Adrenal gland (tissue), 5 donors: ENCODE data around the gene POLR2B.

Experiments
- POLR2A ChIP-seq, 2 donors: fragments of 450-650 bp; IDR thresholded peaks; one replicate each; pipeline ENCODE4 v1.6.1; 2017; ENCODE audit warnings: antibody characterized with exemption in 2 of 2, mild to moderate bottlenecking in 2 of 2, moderate library complexity in 1 of 2
- TF ChIP-seq, protein P1 (sequence below), 6 experiments: fragments of 450-650 bp in 4 of 6; fragments of 200-600 bp in 2 of 6; sonication (generic) in 1 of 6; IDR thresholded peaks; 1 replicate in 5 of 6; 2 replicates in 1 of 6; pipeline versions ENCODE4 v1.5.1 to v1.8.0; 2016 to 2021; ENCODE audit warnings: antibody characterized with exemption in 6 of 6, mild to moderate bottlenecking in 2 of 6, moderate library complexity in 1 of 6
- donor health status: DM: no; HTN: no; CAD: no.

DNA sequence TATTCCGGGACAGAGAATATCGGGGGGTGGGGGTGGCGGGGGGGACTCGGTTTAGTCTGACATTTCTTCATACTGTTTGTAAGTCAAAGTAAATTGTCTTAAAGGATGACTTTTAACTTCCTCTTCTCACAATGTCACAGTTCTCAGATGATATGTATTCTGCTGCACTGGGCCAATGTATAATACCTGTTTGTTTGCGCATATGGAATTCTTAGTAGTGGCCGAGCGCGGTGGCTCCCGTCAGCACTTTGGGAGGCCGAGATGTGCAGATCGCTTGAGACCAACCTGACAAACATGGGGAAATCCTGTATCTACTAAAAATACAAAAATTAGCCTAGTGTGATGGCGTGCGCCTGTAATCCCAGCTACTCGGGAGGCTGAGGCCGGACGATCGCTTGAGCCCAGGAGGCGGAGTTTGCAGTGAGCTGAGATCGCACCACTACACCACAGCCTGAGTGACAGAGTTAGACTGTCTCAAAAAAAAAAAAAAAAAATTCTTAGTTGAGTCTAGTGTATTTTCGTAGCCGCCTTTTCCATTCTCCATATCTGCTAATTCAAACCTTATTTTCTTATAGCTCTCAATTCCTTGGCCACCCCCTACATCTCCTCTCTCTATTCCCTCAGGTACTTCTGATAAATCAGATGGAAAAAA, 851 bp downstream of the POLR2B start:
- TF ChIP-seq, protein P1, sequence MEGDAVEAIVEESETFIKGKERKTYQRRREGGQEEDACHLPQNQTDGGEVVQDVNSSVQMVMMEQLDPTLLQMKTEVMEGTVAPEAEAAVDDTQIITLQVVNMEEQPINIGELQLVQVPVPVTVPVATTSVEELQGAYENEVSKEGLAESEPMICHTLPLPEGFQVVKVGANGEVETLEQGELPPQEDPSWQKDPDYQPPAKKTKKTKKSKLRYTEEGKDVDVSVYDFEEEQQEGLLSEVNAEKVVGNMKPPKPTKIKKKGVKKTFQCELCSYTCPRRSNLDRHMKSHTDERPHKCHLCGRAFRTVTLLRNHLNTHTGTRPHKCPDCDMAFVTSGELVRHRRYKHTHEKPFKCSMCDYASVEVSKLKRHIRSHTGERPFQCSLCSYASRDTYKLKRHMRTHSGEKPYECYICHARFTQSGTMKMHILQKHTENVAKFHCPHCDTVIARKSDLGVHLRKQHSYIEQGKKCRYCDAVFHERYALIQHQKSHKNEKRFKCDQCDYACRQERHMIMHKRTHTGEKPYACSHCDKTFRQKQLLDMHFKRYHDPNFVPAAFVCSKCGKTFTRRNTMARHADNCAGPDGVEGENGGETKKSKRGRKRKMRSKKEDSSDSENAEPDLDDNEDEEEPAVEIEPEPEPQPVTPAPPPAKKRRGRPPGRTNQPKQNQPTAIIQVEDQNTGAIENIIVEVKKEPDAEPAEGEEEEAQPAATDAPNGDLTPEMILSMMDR (IDR thresholded peaks at IDR 0.05) = no peak
- TF ChIP-seq POLR2A (IDR thresholded peaks at IDR 0.05) = no peak
